H9 (cell line): ENCODE measurements around the gene IL36RN. TPM values are rescaled to one million over a fixed set of nuclear protein-coding genes. Genes with fewer than 3 reads are reported as not detected.

Experiments used
- DNase-seq: peaks from one replicate; pipeline ENCODE4 v3.0.0-alpha.2; 2017
- H2AFZ ChIP-seq: one replicate; pipeline ENCODE4 v1.6.1; 2013; ENCODE audit warnings: mild to moderate bottlenecking, low read length, control low read depth, moderate library complexity
- H2AK5ac ChIP-seq: 2 replicates; pipeline ENCODE4 v1.6.1; 2013; ENCODE audit warnings: low read length, control low read depth, mixed read lengths; ENCODE audit not compliant: insufficient read length
- H2BK120ac ChIP-seq: one replicate; pipeline ENCODE4 v1.6.1; 2013; ENCODE audit warnings: low read depth, mild to moderate bottlenecking, low read length, control low read depth, inconsistent platforms; ENCODE audit not compliant: poor library complexity, severe bottlenecking
- H2BK12ac ChIP-seq: 2 replicates; pipeline ENCODE4 v1.6.1; 2013; ENCODE audit warnings: low read length, control low read depth, mixed read lengths, low read depth; ENCODE audit not compliant: insufficient read length
- H2BK15ac ChIP-seq: 2 replicates; pipeline ENCODE4 v1.6.1; 2013; ENCODE audit warnings: low read depth, low read length, control low read depth
- H2BK20ac ChIP-seq: one replicate; pipeline ENCODE4 v1.6.1; 2013; ENCODE audit warnings: low read depth, mild to moderate bottlenecking, low read length, control low read depth, inconsistent platforms; ENCODE audit not compliant: poor library complexity, severe bottlenecking
- H2BK5ac ChIP-seq: 2 replicates; pipeline ENCODE4 v1.6.1; 2013; ENCODE audit warnings: low read length, control low read depth, mixed read lengths; ENCODE audit not compliant: insufficient read length
- H3K14ac ChIP-seq: 2 replicates; pipeline ENCODE4 v1.6.1; 2013; ENCODE audit warnings: low read length, control low read depth; ENCODE audit not compliant: insufficient read depth
- H3K18ac ChIP-seq: 2 replicates; pipeline ENCODE4 v1.6.1; 2013; ENCODE audit warnings: low read depth, mild to moderate bottlenecking, mixed read lengths, low read length, control low read depth; ENCODE audit not compliant: insufficient read length
- H3K23ac ChIP-seq: 2 replicates; pipeline ENCODE4 v1.6.1; 2013; ENCODE audit warnings: low read length, control low read depth, mixed read lengths, low read depth; ENCODE audit not compliant: insufficient read length
- H3K23me2 ChIP-seq: 2 replicates; pipeline ENCODE4 v1.6.1; 2013; ENCODE audit warnings: low read depth, mild to moderate bottlenecking, mixed read lengths, low read length, control low read depth; ENCODE audit not compliant: insufficient read length, poor library complexity, severe bottlenecking
- H3K27ac ChIP-seq: 2 replicates; pipeline ENCODE4 v1.5.1; 2013; ENCODE audit warnings: low read length, control low read depth, mixed read lengths, low read depth; ENCODE audit not compliant: insufficient read length
- H3K27me3 ChIP-seq: 2 replicates; pipeline ENCODE4 v1.6.1; 2013; ENCODE audit warnings: low read length, control low read depth, inconsistent platforms; ENCODE audit not compliant: insufficient read depth
- H3K4ac ChIP-seq: 2 replicates; pipeline ENCODE4 v1.6.1; 2013; ENCODE audit warnings: low read depth, mild to moderate bottlenecking, control low read depth, inconsistent platforms, low read length, moderate library complexity
- H3K4me1 ChIP-seq: 2 replicates; pipeline ENCODE4 v1.6.1; 2013; ENCODE audit warnings: low read length, control low read depth, inconsistent platforms; ENCODE audit not compliant: insufficient read depth
- H3K4me2 ChIP-seq: 2 replicates; pipeline ENCODE4 v1.6.1; 2013; ENCODE audit warnings: low read length, control low read depth, mixed read lengths; ENCODE audit not compliant: insufficient read length, insufficient read depth
- H3K56ac ChIP-seq: 2 replicates; pipeline ENCODE4 v1.6.1; 2013; ENCODE audit warnings: low read depth, mild to moderate bottlenecking, mixed read lengths, low read length, control low read depth; ENCODE audit not compliant: insufficient read length
- H3K79me1 ChIP-seq: 2 replicates; pipeline ENCODE4 v1.6.1; 2013; ENCODE audit warnings: low read depth, mild to moderate bottlenecking, moderate library complexity, low read length, control low read depth, inconsistent platforms; ENCODE audit not compliant: insufficient read depth, poor library complexity, severe bottlenecking
- H3K79me2 ChIP-seq: 2 replicates; pipeline ENCODE4 v1.6.1; 2013; ENCODE audit warnings: low read length, control low read depth, inconsistent platforms; ENCODE audit not compliant: insufficient read depth
- H3K9ac ChIP-seq: 2 replicates; pipeline ENCODE4 v1.6.1; 2013; ENCODE audit warnings: low read length, control low read depth, mixed read lengths; ENCODE audit not compliant: insufficient read length; ENCODE audit errors: extremely low read depth
- H3K9me3 ChIP-seq: one replicate; pipeline ENCODE4 v1.6.1; 2013; ENCODE audit warnings: low read depth, low read length, inconsistent platforms; ENCODE audit not compliant: control insufficient read depth
- H3T11ph ChIP-seq: one replicate; pipeline ENCODE4 v1.6.1; 2013; ENCODE audit warnings: mild to moderate bottlenecking, low read length, control low read depth, inconsistent platforms
- H4K20me1 ChIP-seq: one replicate; pipeline ENCODE4 v1.6.1; 2013; ENCODE audit not compliant: control insufficient read depth, insufficient read length, insufficient read depth
- H4K5ac ChIP-seq: 2 replicates; pipeline ENCODE4 v1.6.1; 2013; ENCODE audit warnings: low read depth, mild to moderate bottlenecking, mixed read lengths, low read length, control low read depth; ENCODE audit not compliant: insufficient read length
- H4K8ac ChIP-seq: replicated peaks from 2 replicates; pipeline ENCODE4 v1.6.1; 2013; ENCODE audit warnings: low read length, control low read depth, mixed read lengths, low read depth; ENCODE audit not compliant: insufficient read length
- H4K91ac ChIP-seq: 2 replicates; pipeline ENCODE4 v1.6.1; 2013; ENCODE audit warnings: low read depth, mild to moderate bottlenecking, moderate library complexity, mixed read lengths, low read length, control low read depth; ENCODE audit not compliant: insufficient read length
- H3K27ac Mint-ChIP-seq, 3 experiments: 2 replicates in 2 of 3; 3 replicates in 1 of 3; pipeline ENCODE4 v1.8.0; 2020 to 2021; ENCODE audit warnings: mixed read lengths in 3 of 3, mild to moderate bottlenecking in 1 of 3, moderate library complexity in 1 of 3
- H3K27me3 Mint-ChIP-seq: 2 replicates; pipeline ENCODE4 v1.8.0; 2021; ENCODE audit warnings: low read depth, mild to moderate bottlenecking, moderate library complexity, mixed read lengths
- H3K36me3 Mint-ChIP-seq, 3 experiments: 2 replicates in 2 of 3; 3 replicates in 1 of 3; pipeline ENCODE4 v1.8.0; 2020 to 2021; ENCODE audit warnings: low read depth in 3 of 3, mixed read lengths in 3 of 3; ENCODE audit not compliant: insufficient read depth in 1 of 3
- H3K4me1 Mint-ChIP-seq, 2 experiments: 2 replicates each; pipeline ENCODE4 v1.8.0; 2020; ENCODE audit warnings: mixed read lengths in 2 of 2
- H3K4me3 Mint-ChIP-seq, 2 experiments: 2 replicates in 1 of 2; 3 replicates in 1 of 2; pipeline ENCODE4 v1.8.0; 2020 to 2021; ENCODE audit warnings: mild to moderate bottlenecking in 2 of 2, mixed read lengths in 2 of 2, moderate library complexity in 1 of 2
- H3K9me3 Mint-ChIP-seq, 2 experiments: 2 replicates in 1 of 2; 3 replicates in 1 of 2; pipeline ENCODE4 v1.8.0; 2020; ENCODE audit warnings: mild to moderate bottlenecking in 2 of 2, mixed read lengths in 2 of 2, moderate library complexity in 1 of 2
- CTCF ChIP-seq: fragments of 200-600 bp; sonication (generic); conservative IDR thresholded peaks from 3 replicates; pipeline ENCODE4 v1.8.0; 2021; ENCODE audit warnings: antibody characterized with exemption, mild to moderate bottlenecking
- WGBS: extraction: QIAGEN DNeasy Blood & Tissue Kit; methylation state at CpG from one replicate; pipeline ENCODE4 v1.1.7; 2013; ENCODE audit warnings: missing lambda C conversion rate, low lambda C conversion rate, mixed read lengths; ENCODE audit not compliant: insufficient read length; ENCODE audit errors: extremely low coverage; 5-methylcytosine and 5-hydroxymethylcytosine counted together
- total RNA-seq: library from RNA; stranded (reverse); gene quantifications from 2 replicates; pipeline ENCODE4 v1.2.1, GENCODE V29; 2021

The IL36RN gene
- total RNA-seq, 1 experiment from 2014 or later = not detected

- Histone ChIP-seq H3K79me1 (no peaks in the 10 kb centered on the region), H4K20me1 (no peaks in the 10 kb centered on the region), H4K91ac (no peak overlapping the region), H3T11ph (no peak overlapping the region), H3K4me1 (no peaks in the 10 kb centered on the region), H2BK20ac (no peak overlapping the region), H3K9me3 (no peaks in the 10 kb centered on the region), H2AFZ (no peak overlapping the region), H2BK5ac (no peak overlapping the region), H3K23ac (no peak overlapping the region), H3K56ac (no peak overlapping the region), H2BK15ac (no peak overlapping the region), H4K8ac (no peak overlapping the region), H2AK5ac (no peak overlapping the region), H3K14ac (no peak overlapping the region), H2BK12ac (no peak overlapping the region), H3K23me2 (no peaks in the 10 kb centered on the region), H3K4me2 (no peak overlapping the region), H3K27me3 (no peaks in the 10 kb centered on the region), H2BK120ac (no peak overlapping the region), H3K18ac (no peak overlapping the region), H3K4ac (no peak overlapping the region), H3K79me2 (no peaks in the 10 kb centered on the region), H3K27ac (no peak overlapping the region), H3K9ac (no peak overlapping the region), H4K5ac (no peak overlapping the region)
- no peak for TF ChIP-seq CTCF
- no peak overlapping the region for H3K4me3 Mint-ChIP-seq
- peaks cover 46% of the 10 kb centered on the region for H3K27me3 Mint-ChIP-seq
- H3K36me3 Mint-ChIP-seq = no peaks in the 10 kb centered on the region
- peaks cover 0 to 18% of the 10 kb centered on the region in 2 experiments; a peak in 2 of 5 replicates for H3K9me3 Mint-ChIP-seq
- peak overlapping the region in 1 of 3 experiments; percentile 70; a peak in 1 of 7 replicates for H3K27ac Mint-ChIP-seq
- no CpG with 5 or more reads among the region's 1 CpG for WGBS
- no peak for DNase-seq
- H3K4me1 Mint-ChIP-seq = peaks cover 5 to 12% of the 10 kb centered on the region in 2 experiments; a peak in 3 of 4 replicates
These were observed 30.9 kb upstream of the IL36RN start for GRCh38 chr2:113028112-113028511.
